H9 (cell line): Measurements from ENCODE around the gene TBC1D22A. TPM values are rescaled to one million over a fixed set of nuclear protein-coding genes. Genes with fewer than 3 reads are reported as not detected.

Experiments used
- DNase-seq: peaks from one replicate; pipeline ENCODE4 v3.0.0-alpha.2; 2017
- H2AFZ ChIP-seq: one replicate; pipeline ENCODE4 v1.6.1; 2013; ENCODE audit warnings: mild to moderate bottlenecking, low read length, control low read depth, moderate library complexity
- H2AK5ac ChIP-seq: 2 replicates; pipeline ENCODE4 v1.6.1; 2013; ENCODE audit warnings: low read length, control low read depth, mixed read lengths; ENCODE audit not compliant: insufficient read length
- H2BK120ac ChIP-seq: one replicate; pipeline ENCODE4 v1.6.1; 2013; ENCODE audit warnings: low read depth, mild to moderate bottlenecking, low read length, control low read depth, inconsistent platforms; ENCODE audit not compliant: poor library complexity, severe bottlenecking
- H2BK12ac ChIP-seq: 2 replicates; pipeline ENCODE4 v1.6.1; 2013; ENCODE audit warnings: low read length, control low read depth, mixed read lengths, low read depth; ENCODE audit not compliant: insufficient read length
- H2BK15ac ChIP-seq: 2 replicates; pipeline ENCODE4 v1.6.1; 2013; ENCODE audit warnings: low read depth, low read length, control low read depth
- H2BK20ac ChIP-seq: one replicate; pipeline ENCODE4 v1.6.1; 2013; ENCODE audit warnings: low read depth, mild to moderate bottlenecking, low read length, control low read depth, inconsistent platforms; ENCODE audit not compliant: poor library complexity, severe bottlenecking
- H2BK5ac ChIP-seq: 2 replicates; pipeline ENCODE4 v1.6.1; 2013; ENCODE audit warnings: low read length, control low read depth, mixed read lengths; ENCODE audit not compliant: insufficient read length
- H3K14ac ChIP-seq: 2 replicates; pipeline ENCODE4 v1.6.1; 2013; ENCODE audit warnings: low read length, control low read depth; ENCODE audit not compliant: insufficient read depth
- H3K18ac ChIP-seq: 2 replicates; pipeline ENCODE4 v1.6.1; 2013; ENCODE audit warnings: low read depth, mild to moderate bottlenecking, mixed read lengths, low read length, control low read depth; ENCODE audit not compliant: insufficient read length
- H3K23ac ChIP-seq: 2 replicates; pipeline ENCODE4 v1.6.1; 2013; ENCODE audit warnings: low read length, control low read depth, mixed read lengths, low read depth; ENCODE audit not compliant: insufficient read length
- H3K23me2 ChIP-seq: 2 replicates; pipeline ENCODE4 v1.6.1; 2013; ENCODE audit warnings: low read depth, mild to moderate bottlenecking, mixed read lengths, low read length, control low read depth; ENCODE audit not compliant: insufficient read length, poor library complexity, severe bottlenecking
- H3K27ac ChIP-seq: 2 replicates; pipeline ENCODE4 v1.5.1; 2013; ENCODE audit warnings: low read length, control low read depth, mixed read lengths, low read depth; ENCODE audit not compliant: insufficient read length
- H3K27me3 ChIP-seq: 2 replicates; pipeline ENCODE4 v1.6.1; 2013; ENCODE audit warnings: low read length, control low read depth, inconsistent platforms; ENCODE audit not compliant: insufficient read depth
- H3K4ac ChIP-seq: 2 replicates; pipeline ENCODE4 v1.6.1; 2013; ENCODE audit warnings: low read depth, mild to moderate bottlenecking, control low read depth, inconsistent platforms, low read length, moderate library complexity
- H3K4me1 ChIP-seq: 2 replicates; pipeline ENCODE4 v1.6.1; 2013; ENCODE audit warnings: low read length, control low read depth, inconsistent platforms; ENCODE audit not compliant: insufficient read depth
- H3K4me2 ChIP-seq: 2 replicates; pipeline ENCODE4 v1.6.1; 2013; ENCODE audit warnings: low read length, control low read depth, mixed read lengths; ENCODE audit not compliant: insufficient read length, insufficient read depth
- H3K56ac ChIP-seq: 2 replicates; pipeline ENCODE4 v1.6.1; 2013; ENCODE audit warnings: low read depth, mild to moderate bottlenecking, mixed read lengths, low read length, control low read depth; ENCODE audit not compliant: insufficient read length
- H3K79me1 ChIP-seq: 2 replicates; pipeline ENCODE4 v1.6.1; 2013; ENCODE audit warnings: low read depth, mild to moderate bottlenecking, moderate library complexity, low read length, control low read depth, inconsistent platforms; ENCODE audit not compliant: insufficient read depth, poor library complexity, severe bottlenecking
- H3K79me2 ChIP-seq: 2 replicates; pipeline ENCODE4 v1.6.1; 2013; ENCODE audit warnings: low read length, control low read depth, inconsistent platforms; ENCODE audit not compliant: insufficient read depth
- H3K9ac ChIP-seq: 2 replicates; pipeline ENCODE4 v1.6.1; 2013; ENCODE audit warnings: low read length, control low read depth, mixed read lengths; ENCODE audit not compliant: insufficient read length; ENCODE audit errors: extremely low read depth
- H3K9me3 ChIP-seq: one replicate; pipeline ENCODE4 v1.6.1; 2013; ENCODE audit warnings: low read depth, low read length, inconsistent platforms; ENCODE audit not compliant: control insufficient read depth
- H3T11ph ChIP-seq: one replicate; pipeline ENCODE4 v1.6.1; 2013; ENCODE audit warnings: mild to moderate bottlenecking, low read length, control low read depth, inconsistent platforms
- H4K20me1 ChIP-seq: one replicate; pipeline ENCODE4 v1.6.1; 2013; ENCODE audit not compliant: control insufficient read depth, insufficient read length, insufficient read depth
- H4K5ac ChIP-seq: 2 replicates; pipeline ENCODE4 v1.6.1; 2013; ENCODE audit warnings: low read depth, mild to moderate bottlenecking, mixed read lengths, low read length, control low read depth; ENCODE audit not compliant: insufficient read length
- H4K8ac ChIP-seq: replicated peaks from 2 replicates; pipeline ENCODE4 v1.6.1; 2013; ENCODE audit warnings: low read length, control low read depth, mixed read lengths, low read depth; ENCODE audit not compliant: insufficient read length
- H4K91ac ChIP-seq: 2 replicates; pipeline ENCODE4 v1.6.1; 2013; ENCODE audit warnings: low read depth, mild to moderate bottlenecking, moderate library complexity, mixed read lengths, low read length, control low read depth; ENCODE audit not compliant: insufficient read length
- H3K27ac Mint-ChIP-seq, 3 experiments: 2 replicates in 2 of 3; 3 replicates in 1 of 3; pipeline ENCODE4 v1.8.0; 2020 to 2021; ENCODE audit warnings: mixed read lengths in 3 of 3, mild to moderate bottlenecking in 1 of 3, moderate library complexity in 1 of 3
- H3K27me3 Mint-ChIP-seq: 2 replicates; pipeline ENCODE4 v1.8.0; 2021; ENCODE audit warnings: low read depth, mild to moderate bottlenecking, moderate library complexity, mixed read lengths
- H3K36me3 Mint-ChIP-seq, 3 experiments: 2 replicates in 2 of 3; 3 replicates in 1 of 3; pipeline ENCODE4 v1.8.0; 2020 to 2021; ENCODE audit warnings: low read depth in 3 of 3, mixed read lengths in 3 of 3; ENCODE audit not compliant: insufficient read depth in 1 of 3
- H3K4me1 Mint-ChIP-seq, 2 experiments: 2 replicates each; pipeline ENCODE4 v1.8.0; 2020; ENCODE audit warnings: mixed read lengths in 2 of 2
- H3K4me3 Mint-ChIP-seq, 2 experiments: 2 replicates in 1 of 2; 3 replicates in 1 of 2; pipeline ENCODE4 v1.8.0; 2020 to 2021; ENCODE audit warnings: mild to moderate bottlenecking in 2 of 2, mixed read lengths in 2 of 2, moderate library complexity in 1 of 2
- H3K9me3 Mint-ChIP-seq, 2 experiments: 2 replicates in 1 of 2; 3 replicates in 1 of 2; pipeline ENCODE4 v1.8.0; 2020; ENCODE audit warnings: mild to moderate bottlenecking in 2 of 2, mixed read lengths in 2 of 2, moderate library complexity in 1 of 2
- WGBS: extraction: QIAGEN DNeasy Blood & Tissue Kit; methylation state at CpG from one replicate; pipeline ENCODE4 v1.1.7; 2013; ENCODE audit warnings: missing lambda C conversion rate, low lambda C conversion rate, mixed read lengths; ENCODE audit not compliant: insufficient read length; ENCODE audit errors: extremely low coverage; 5-methylcytosine and 5-hydroxymethylcytosine counted together
- total RNA-seq: library from RNA; stranded (reverse); gene quantifications from 2 replicates; pipeline ENCODE4 v1.2.1, GENCODE V29; 2021
- TF ChIP-seq, protein P1 (sequence below): fragments of 200-600 bp; sonication (generic); conservative IDR thresholded peaks from 3 replicates; pipeline ENCODE4 v1.8.0; 2021; ENCODE audit warnings: antibody characterized with exemption, mild to moderate bottlenecking

The TBC1D22A gene
- total RNA-seq, 1 experiment from 2014 or later = 20.8 TPM

DNA sequence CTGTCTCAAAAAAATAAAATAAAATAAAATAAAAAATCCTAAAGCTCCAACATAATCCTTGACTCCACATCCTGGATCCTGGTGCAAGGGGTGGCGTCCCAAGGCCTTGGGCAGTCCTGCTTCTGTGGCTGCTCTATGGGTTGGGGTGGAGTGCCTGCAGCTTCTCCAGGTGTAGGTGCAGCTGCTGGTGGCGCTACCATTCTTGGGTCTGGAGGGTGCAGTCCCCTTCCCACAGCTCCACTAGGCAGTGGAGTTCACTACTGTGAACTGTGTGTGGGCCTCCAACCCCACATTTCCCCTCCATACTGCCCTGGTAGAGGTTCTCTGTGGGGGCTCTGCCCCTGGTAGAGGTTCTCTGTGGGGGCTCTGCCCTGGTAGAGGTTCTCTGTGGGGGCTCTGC lies 6.9 kb upstream of the TBC1D22A start:
- H2AFZ ChIP-seq = no peak overlapping the region
- TF ChIP-seq, protein P1, sequence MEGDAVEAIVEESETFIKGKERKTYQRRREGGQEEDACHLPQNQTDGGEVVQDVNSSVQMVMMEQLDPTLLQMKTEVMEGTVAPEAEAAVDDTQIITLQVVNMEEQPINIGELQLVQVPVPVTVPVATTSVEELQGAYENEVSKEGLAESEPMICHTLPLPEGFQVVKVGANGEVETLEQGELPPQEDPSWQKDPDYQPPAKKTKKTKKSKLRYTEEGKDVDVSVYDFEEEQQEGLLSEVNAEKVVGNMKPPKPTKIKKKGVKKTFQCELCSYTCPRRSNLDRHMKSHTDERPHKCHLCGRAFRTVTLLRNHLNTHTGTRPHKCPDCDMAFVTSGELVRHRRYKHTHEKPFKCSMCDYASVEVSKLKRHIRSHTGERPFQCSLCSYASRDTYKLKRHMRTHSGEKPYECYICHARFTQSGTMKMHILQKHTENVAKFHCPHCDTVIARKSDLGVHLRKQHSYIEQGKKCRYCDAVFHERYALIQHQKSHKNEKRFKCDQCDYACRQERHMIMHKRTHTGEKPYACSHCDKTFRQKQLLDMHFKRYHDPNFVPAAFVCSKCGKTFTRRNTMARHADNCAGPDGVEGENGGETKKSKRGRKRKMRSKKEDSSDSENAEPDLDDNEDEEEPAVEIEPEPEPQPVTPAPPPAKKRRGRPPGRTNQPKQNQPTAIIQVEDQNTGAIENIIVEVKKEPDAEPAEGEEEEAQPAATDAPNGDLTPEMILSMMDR = no peak
- H3K79me1 ChIP-seq = no peaks in the 10 kb centered on the region
- no peak for DNase-seq
- no peak overlapping the region for H2BK12ac ChIP-seq
- H2BK120ac ChIP-seq = no peak overlapping the region
- H3K23ac ChIP-seq = no peak overlapping the region
- no peak overlapping the region for H3K27ac Mint-ChIP-seq
- H3K79me2 ChIP-seq = no peaks in the 10 kb centered on the region
- peaks cover 4% of the 10 kb centered on the region for H3K27me3 Mint-ChIP-seq
- no peak overlapping the region for H3T11ph ChIP-seq
- no peak overlapping the region for H3K56ac ChIP-seq
- H3K23me2 ChIP-seq = no peaks in the 10 kb centered on the region
- H3K14ac ChIP-seq = no peak overlapping the region
- H4K5ac ChIP-seq = no peak overlapping the region
- H2BK20ac ChIP-seq = no peak overlapping the region
- H3K4me3 Mint-ChIP-seq = no peak overlapping the region
- H4K8ac ChIP-seq = no peak overlapping the region
- H3K27me3 ChIP-seq = no peaks in the 10 kb centered on the region
- no peak overlapping the region for H4K91ac ChIP-seq
- no CpG with 5 or more reads among the region's 2 CpGs for WGBS
- H3K9ac ChIP-seq = no peak overlapping the region
- H3K36me3 Mint-ChIP-seq = peaks cover 14 to 27% (median 23%) of the 10 kb centered on the region in 3 experiments
- H3K27ac ChIP-seq = no peak overlapping the region
- H3K18ac ChIP-seq = no peak overlapping the region
- no peak overlapping the region for H3K4me2 ChIP-seq
- H3K9me3 Mint-ChIP-seq = peaks cover 18 to 30% of the 10 kb centered on the region in 2 experiments
- no peak overlapping the region for H3K4ac ChIP-seq
- no peaks in the 10 kb centered on the region for H3K9me3 ChIP-seq
- H3K4me1 Mint-ChIP-seq = peaks cover 3 to 5% of the 10 kb centered on the region in 2 experiments; a peak in 3 of 4 replicates
- H2BK5ac ChIP-seq = no peak overlapping the region
- no peaks in the 10 kb centered on the region for H4K20me1 ChIP-seq
- H3K4me1 ChIP-seq = no peaks in the 10 kb centered on the region
- H2BK15ac ChIP-seq = no peak overlapping the region
- H2AK5ac ChIP-seq = no peak overlapping the region
